GM12872 (cell line): ENCODE results near the gene KIF2B.

Experiments used
- TF ChIP-seq, protein P1 (sequence below): IDR thresholded peaks from 3 replicates; pipeline ENCODE4 v1.5.1; 2011; ENCODE audit warnings: low read depth, mild to moderate bottlenecking, low read length, moderate library complexity; ENCODE audit not compliant: insufficient read depth

KIF2B gene

GRCh38 chr17:53804437-53804836 lies 18.3 kb upstream of the KIF2B start:
- TF ChIP-seq, protein P1, sequence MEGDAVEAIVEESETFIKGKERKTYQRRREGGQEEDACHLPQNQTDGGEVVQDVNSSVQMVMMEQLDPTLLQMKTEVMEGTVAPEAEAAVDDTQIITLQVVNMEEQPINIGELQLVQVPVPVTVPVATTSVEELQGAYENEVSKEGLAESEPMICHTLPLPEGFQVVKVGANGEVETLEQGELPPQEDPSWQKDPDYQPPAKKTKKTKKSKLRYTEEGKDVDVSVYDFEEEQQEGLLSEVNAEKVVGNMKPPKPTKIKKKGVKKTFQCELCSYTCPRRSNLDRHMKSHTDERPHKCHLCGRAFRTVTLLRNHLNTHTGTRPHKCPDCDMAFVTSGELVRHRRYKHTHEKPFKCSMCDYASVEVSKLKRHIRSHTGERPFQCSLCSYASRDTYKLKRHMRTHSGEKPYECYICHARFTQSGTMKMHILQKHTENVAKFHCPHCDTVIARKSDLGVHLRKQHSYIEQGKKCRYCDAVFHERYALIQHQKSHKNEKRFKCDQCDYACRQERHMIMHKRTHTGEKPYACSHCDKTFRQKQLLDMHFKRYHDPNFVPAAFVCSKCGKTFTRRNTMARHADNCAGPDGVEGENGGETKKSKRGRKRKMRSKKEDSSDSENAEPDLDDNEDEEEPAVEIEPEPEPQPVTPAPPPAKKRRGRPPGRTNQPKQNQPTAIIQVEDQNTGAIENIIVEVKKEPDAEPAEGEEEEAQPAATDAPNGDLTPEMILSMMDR, result no peak

GRCh38 chr17:53806473-53806872 lies 16.3 kb upstream of the KIF2B start:
- TF ChIP-seq, protein P1, result no peak

DNA sequence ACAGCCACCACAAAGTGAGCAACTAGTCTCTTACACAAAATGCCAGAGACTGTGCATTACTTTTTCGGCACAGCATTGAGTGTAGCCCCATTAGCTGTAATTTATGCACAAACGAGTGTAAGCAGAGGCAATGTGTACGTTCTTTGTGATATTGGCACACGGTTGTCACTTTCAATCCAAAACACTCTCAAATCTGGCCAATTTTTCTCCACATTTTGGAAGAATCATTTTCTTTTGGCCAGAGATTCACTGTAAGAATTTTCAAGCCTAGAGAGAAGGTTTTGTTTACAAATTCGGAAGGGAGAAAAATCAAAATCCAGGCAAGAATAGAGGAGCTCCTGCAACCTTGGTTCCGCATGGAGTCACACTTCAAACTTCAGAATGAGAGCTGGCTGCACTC lies 15.4 kb upstream of the KIF2B start:
- TF ChIP-seq, protein P1, result no peak

GRCh38 chr17:53818271-53818670 lies 4.5 kb upstream of the KIF2B start:
- TF ChIP-seq, protein P1, result no peak

GRCh38 chr17:53818929-53819328 lies 3.8 kb upstream of the KIF2B start:
- TF ChIP-seq, protein P1, result no peak

DNA sequence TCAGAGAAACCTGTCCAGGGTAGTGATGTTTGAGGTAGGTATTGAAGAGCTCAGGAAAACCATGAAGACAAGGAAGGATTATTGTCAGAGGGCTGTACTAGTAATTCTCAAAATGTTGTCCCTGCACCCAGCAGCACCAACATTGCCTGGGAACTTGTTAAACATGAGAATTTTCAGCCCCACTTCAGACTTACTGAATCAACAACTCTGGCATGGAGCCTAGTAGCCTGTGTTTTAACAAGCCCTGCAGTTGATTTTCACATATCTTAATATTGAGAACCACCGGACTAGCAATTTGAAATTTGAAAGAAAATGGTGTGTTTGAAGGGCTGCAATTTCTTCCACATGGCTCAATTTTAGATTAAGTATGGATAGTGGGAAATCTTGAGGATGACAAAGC lies 2.8 kb upstream of the KIF2B start:
- TF ChIP-seq, protein P1, result no peak

DNA sequence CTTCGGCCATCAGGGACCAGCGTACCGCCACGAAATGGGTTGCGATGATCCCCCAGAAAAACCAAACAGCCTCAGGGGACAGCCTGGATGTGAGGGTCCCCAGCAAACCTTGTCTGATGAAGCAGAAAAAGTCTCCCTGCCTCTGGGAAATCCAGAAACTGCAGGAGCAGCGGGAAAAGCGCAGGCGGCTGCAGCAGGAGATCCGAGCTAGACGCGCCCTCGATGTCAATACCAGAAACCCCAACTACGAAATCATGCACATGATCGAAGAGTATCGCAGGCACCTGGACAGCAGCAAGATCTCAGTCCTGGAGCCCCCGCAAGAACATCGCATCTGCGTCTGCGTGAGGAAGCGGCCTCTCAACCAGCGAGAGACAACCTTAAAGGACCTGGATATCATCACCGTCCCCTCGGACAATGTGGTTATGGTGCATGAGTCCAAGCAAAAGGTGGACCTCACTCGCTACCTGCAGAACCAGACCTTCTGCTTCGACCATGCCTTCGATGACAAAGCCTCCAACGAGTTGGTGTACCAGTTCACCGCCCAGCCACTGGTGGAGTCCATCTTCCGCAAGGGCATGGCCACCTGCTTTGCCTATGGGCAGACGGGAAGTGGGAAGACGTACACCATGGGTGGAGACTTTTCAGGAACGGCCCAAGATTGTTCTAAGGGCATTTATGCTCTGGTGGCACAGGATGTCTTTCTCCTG lies 769 bp downstream of the KIF2B start:
- TF ChIP-seq, protein P1, result no peak
